HUES64 (cell line): ENCODE data around the gene HNRNPH1.
A peak's percentile ranks its signal among the peaks of the same experiment; 100 is the strongest.

Source experiments
- H3K27ac ChIP-seq: 2 replicates; pipeline ENCODE4 v1.7.0; 2013; ENCODE audit warnings: low read depth, low read length, inconsistent platforms
- H3K27me3 ChIP-seq: 2 replicates; pipeline ENCODE4 v1.6.1; 2013; ENCODE audit warnings: mild to moderate bottlenecking, low read length; ENCODE audit not compliant: insufficient read depth
- H3K36me3 ChIP-seq: 2 replicates; pipeline ENCODE4 v1.6.1; 2013; ENCODE audit warnings: mild to moderate bottlenecking, low read length; ENCODE audit not compliant: insufficient read depth
- H3K4me1 ChIP-seq: 2 replicates; pipeline ENCODE4 v1.6.1; 2013; ENCODE audit warnings: mild to moderate bottlenecking, low read length, moderate library complexity; ENCODE audit not compliant: insufficient read depth
- H3K4me3 ChIP-seq: 2 replicates; pipeline ENCODE4 v1.5.1; 2013; ENCODE audit warnings: mild to moderate bottlenecking, low read length, moderate library complexity
- H3K9ac ChIP-seq: 2 replicates; pipeline ENCODE4 v1.6.1; 2013; ENCODE audit warnings: mild to moderate bottlenecking, low read depth, low read length
- H3K9me3 ChIP-seq: 2 replicates; pipeline ENCODE4 v1.6.1; 2013; ENCODE audit warnings: low read depth, low read length; ENCODE audit not compliant: insufficient read depth
- WGBS: fragments of 150-250, 120-280 bp; methylation state at CpG from one replicate; pipeline ENCODE4 v1.1.7; 2013; ENCODE audit warnings: missing lambda C conversion rate; 5-methylcytosine and 5-hydroxymethylcytosine counted together

The HNRNPH1 gene

GRCh38 chr5:179610109-179610902, 13.2 kb downstream of the HNRNPH1 start:
- Histone ChIP-seq H3K4me3 (no peak overlapping the region), H3K4me1 (no peaks in the 10 kb centered on the region), H3K9me3 (no peaks in the 10 kb centered on the region), H3K27me3 (no peaks in the 10 kb centered on the region), H3K36me3 (peaks cover 91% of the 10 kb centered on the region), H3K27ac (peak overlapping the region; percentile 43; the same call in 1 of the 2 replicates), H3K9ac (no peak overlapping the region)
- WGBS = 94% methylated on average over 23 of the region's 23 CpGs

GRCh38 chr5:179609834-179610108, 13.7 kb downstream of the HNRNPH1 start:
- peaks cover 91% of the 10 kb centered on the region for H3K36me3 ChIP-seq
- peak overlapping the region; percentile 43; the same call in 1 of the 2 replicates for H3K27ac ChIP-seq

GRCh38 chr5:179608131-179608581, 15.3 kb downstream of the HNRNPH1 start:
- Histone ChIP-seq H3K9ac (no peak overlapping the region), H3K9me3 (no peaks in the 10 kb centered on the region), H3K4me3 (no peak overlapping the region), H3K27ac (no peak overlapping the region; the same call in 1 of the 2 replicates), H3K36me3 (peaks cover 84% of the 10 kb centered on the region), H3K27me3 (no peaks in the 10 kb centered on the region), H3K4me1 (no peaks in the 10 kb centered on the region)
- WGBS = 90% methylated on average over 5 of the region's 5 CpGs

More at GRCh38 chr5:179609834-179610108, 13.7 kb downstream of the HNRNPH1 start:
- no peaks in the 10 kb centered on the region for H3K4me1 ChIP-seq
- no peak overlapping the region for H3K9ac ChIP-seq
- H3K27me3 ChIP-seq = no peaks in the 10 kb centered on the region
- H3K4me3 ChIP-seq = no peak overlapping the region
- 93% methylated on average over 8 of the region's 8 CpGs for WGBS
- H3K9me3 ChIP-seq = no peaks in the 10 kb centered on the region

- Histone ChIP-seq H3K4me1 (no peaks in the 10 kb centered on the region), H3K36me3 (peaks cover 81% of the 10 kb centered on the region), H3K27me3 (no peaks in the 10 kb centered on the region), H3K9me3 (no peaks in the 10 kb centered on the region), H3K9ac (no peak overlapping the region), H3K4me3 (no peak overlapping the region), H3K27ac (peak overlapping the region; percentile 41; the same call in 1 of the 2 replicates)
- 84% methylated on average over 19 of the region's 19 CpGs for WGBS
These were observed 16.1 kb downstream of the HNRNPH1 start for GRCh38 chr5:179607160-179607931.

GRCh38 chr5:179606910-179607159, 16.6 kb downstream of the HNRNPH1 start:
- Histone ChIP-seq H3K9ac (no peak overlapping the region), H3K4me3 (no peak overlapping the region), H3K36me3 (peaks cover 84% of the 10 kb centered on the region), H3K9me3 (no peaks in the 10 kb centered on the region), H3K27me3 (no peaks in the 10 kb centered on the region), H3K4me1 (no peaks in the 10 kb centered on the region), H3K27ac (peak overlapping the region; percentile 41; the same call in 1 of the 2 replicates)
- WGBS = 96% methylated on average over 6 of the region's 6 CpGs

GRCh38 chr5:179606071-179606909, 17.2 kb downstream of the HNRNPH1 start:
- no peaks in the 10 kb centered on the region for H3K4me1 ChIP-seq
- peak overlapping the region; percentile 41; the same call in 1 of the 2 replicates for H3K27ac ChIP-seq
- H3K27me3 ChIP-seq = no peaks in the 10 kb centered on the region
- H3K4me3 ChIP-seq = no peak overlapping the region
- H3K36me3 ChIP-seq = peaks cover 82% of the 10 kb centered on the region
- H3K9ac ChIP-seq = no peak overlapping the region
- WGBS = 95% methylated on average over 21 of the region's 21 CpGs
- H3K9me3 ChIP-seq = no peaks in the 10 kb centered on the region

GRCh38 chr5:179605026-179605833, 18.2 kb downstream of the HNRNPH1 start:
- Histone ChIP-seq H3K4me3 (no peak overlapping the region), H3K9me3 (no peaks in the 10 kb centered on the region), H3K27me3 (no peaks in the 10 kb centered on the region), H3K9ac (no peak overlapping the region), H3K36me3 (peaks cover 81% of the 10 kb centered on the region), H3K27ac (no peak overlapping the region), H3K4me1 (no peaks in the 10 kb centered on the region)
- WGBS = 85% methylated on average over 10 of the region's 10 CpGs

GRCh38 chr5:179603308-179603707, 20.2 kb downstream of the HNRNPH1 start:
- Histone ChIP-seq H3K36me3 (peaks cover 86% of the 10 kb centered on the region), H3K4me1 (no peaks in the 10 kb centered on the region), H3K27ac (no peak overlapping the region), H3K4me3 (no peak overlapping the region), H3K9me3 (no peaks in the 10 kb centered on the region), H3K9ac (no peak overlapping the region), H3K27me3 (no peaks in the 10 kb centered on the region)
- WGBS = 95% methylated on average over 12 of the region's 12 CpGs

GRCh38 chr5:179601871-179602625, 21.4 kb downstream of the HNRNPH1 start:
- no peaks in the 10 kb centered on the region for H3K9me3 ChIP-seq
- H3K4me3 ChIP-seq = no peak overlapping the region
- H3K9ac ChIP-seq = no peak overlapping the region
- no peaks in the 10 kb centered on the region for H3K27me3 ChIP-seq
- H3K36me3 ChIP-seq = peaks cover 85% of the 10 kb centered on the region
- 95% methylated on average over 18 of the region's 18 CpGs for WGBS
- H3K27ac ChIP-seq = no peak overlapping the region
- no peaks in the 10 kb centered on the region for H3K4me1 ChIP-seq

GRCh38 chr5:179599973-179600372, 23.5 kb downstream of the HNRNPH1 start:
- no peaks in the 10 kb centered on the region for H3K27me3 ChIP-seq
- H3K36me3 ChIP-seq = peaks cover 82% of the 10 kb centered on the region
- H3K27ac ChIP-seq = no peak overlapping the region
- 95% methylated on average over 9 of the region's 9 CpGs for WGBS
- H3K4me3 ChIP-seq = no peak overlapping the region
- no peaks in the 10 kb centered on the region for H3K4me1 ChIP-seq
- no peaks in the 10 kb centered on the region for H3K9me3 ChIP-seq
- no peak overlapping the region for H3K9ac ChIP-seq
